Ammon's horn (tissue), 1 donor: ENCODE results near the gene ABCC4.
A peak's percentile ranks its signal among the peaks of the same experiment; 100 is the strongest.

Experiments used
- DNase-seq: peaks from one replicate; pipeline ENCODE4 v3.0.0-alpha.2; 2016; ENCODE audit warnings: low spot score

ABCC4 gene, protein sequence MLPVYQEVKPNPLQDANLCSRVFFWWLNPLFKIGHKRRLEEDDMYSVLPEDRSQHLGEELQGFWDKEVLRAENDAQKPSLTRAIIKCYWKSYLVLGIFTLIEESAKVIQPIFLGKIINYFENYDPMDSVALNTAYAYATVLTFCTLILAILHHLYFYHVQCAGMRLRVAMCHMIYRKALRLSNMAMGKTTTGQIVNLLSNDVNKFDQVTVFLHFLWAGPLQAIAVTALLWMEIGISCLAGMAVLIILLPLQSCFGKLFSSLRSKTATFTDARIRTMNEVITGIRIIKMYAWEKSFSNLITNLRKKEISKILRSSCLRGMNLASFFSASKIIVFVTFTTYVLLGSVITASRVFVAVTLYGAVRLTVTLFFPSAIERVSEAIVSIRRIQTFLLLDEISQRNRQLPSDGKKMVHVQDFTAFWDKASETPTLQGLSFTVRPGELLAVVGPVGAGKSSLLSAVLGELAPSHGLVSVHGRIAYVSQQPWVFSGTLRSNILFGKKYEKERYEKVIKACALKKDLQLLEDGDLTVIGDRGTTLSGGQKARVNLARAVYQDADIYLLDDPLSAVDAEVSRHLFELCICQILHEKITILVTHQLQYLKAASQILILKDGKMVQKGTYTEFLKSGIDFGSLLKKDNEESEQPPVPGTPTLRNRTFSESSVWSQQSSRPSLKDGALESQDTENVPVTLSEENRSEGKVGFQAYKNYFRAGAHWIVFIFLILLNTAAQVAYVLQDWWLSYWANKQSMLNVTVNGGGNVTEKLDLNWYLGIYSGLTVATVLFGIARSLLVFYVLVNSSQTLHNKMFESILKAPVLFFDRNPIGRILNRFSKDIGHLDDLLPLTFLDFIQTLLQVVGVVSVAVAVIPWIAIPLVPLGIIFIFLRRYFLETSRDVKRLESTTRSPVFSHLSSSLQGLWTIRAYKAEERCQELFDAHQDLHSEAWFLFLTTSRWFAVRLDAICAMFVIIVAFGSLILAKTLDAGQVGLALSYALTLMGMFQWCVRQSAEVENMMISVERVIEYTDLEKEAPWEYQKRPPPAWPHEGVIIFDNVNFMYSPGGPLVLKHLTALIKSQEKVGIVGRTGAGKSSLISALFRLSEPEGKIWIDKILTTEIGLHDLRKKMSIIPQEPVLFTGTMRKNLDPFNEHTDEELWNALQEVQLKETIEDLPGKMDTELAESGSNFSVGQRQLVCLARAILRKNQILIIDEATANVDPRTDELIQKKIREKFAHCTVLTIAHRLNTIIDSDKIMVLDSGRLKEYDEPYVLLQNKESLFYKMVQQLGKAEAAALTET (N-terminal part only)

DNA sequence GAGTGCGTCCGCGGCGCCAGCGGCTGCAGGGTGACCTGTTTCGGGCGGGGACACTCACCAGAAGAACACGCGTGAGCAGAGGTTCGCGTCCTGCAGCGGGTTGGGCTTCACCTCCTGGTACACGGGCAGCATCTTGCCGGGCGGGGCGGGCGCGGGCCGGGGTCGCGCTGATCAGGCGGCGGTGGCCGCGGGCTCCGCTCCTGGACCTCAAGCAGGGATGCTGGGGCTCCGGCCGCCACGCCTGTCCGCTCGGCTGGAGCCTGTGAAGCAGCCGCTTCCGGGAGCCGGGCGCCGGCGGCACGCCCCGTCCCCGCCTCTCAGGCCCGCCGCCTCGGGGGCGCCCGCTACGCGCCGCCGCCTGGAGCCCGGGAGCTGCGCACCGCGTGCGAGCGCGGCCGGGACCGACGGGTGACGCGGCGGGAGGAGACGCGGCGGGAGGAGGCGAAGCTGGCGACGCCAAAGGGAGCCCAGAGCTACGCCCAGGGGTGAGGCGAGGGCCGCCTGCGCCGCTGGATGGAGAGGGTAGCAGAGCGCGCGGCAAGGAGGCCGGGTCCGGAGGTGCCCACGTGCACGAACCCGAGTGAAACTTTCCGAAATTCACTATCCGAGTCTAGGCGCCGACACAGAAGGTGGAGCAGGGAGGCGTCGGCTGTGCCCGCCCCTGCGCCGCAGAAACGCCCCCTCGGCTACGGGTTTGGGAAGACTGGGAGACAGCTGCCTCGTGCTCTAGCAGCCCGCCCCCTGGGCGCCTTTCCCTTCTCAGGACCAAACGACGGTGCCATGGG lies at the start of gene ABCC4:
TSS of gene ABCC4 (minus strand) at position 269 of the 785 bp plus-strand sequence. CDS start at position 132, 137 bp downstream.
- DNase-seq, result peak; percentile 64

DNA sequence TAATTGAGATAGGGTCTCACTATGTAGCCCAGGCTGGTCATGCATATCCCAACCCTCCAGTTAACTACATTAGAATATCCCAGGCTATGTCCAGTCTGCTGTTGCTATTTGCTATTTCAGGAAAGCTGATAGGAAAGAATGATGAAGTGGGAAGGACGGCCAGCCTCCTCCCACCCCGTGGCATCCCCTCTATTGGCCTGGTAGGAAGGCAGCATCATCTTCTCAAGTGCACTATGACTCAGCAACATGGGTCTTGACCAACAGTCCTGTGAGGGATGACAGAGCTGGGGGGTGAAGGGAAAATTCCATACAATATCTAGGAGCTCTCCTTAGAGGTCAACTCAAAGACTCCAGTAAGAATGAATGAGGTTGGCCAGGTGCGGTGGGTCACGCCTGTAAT lies 48.0 kb upstream of the ABCC4 start:
- no peak for DNase-seq

DNA sequence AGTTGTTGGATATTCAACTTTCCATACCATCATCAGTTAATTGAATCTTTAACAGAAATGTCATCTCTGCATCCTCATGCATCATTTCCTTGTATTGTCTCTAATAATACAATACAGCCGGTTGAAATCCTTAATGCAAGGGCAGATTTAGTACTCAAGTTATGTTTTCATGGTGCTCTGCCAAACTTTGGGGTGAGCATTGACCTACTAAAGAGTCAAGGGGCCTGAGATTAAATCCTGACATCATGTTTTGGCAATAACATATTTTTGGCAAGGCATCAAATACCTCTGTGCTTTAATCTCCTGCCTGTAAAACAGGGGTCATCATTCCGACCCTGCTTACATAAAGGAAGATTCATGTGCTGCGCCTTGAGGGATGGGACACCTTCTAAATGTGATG lies 42.7 kb upstream of the ABCC4 start:
- no peak for DNase-seq

DNA sequence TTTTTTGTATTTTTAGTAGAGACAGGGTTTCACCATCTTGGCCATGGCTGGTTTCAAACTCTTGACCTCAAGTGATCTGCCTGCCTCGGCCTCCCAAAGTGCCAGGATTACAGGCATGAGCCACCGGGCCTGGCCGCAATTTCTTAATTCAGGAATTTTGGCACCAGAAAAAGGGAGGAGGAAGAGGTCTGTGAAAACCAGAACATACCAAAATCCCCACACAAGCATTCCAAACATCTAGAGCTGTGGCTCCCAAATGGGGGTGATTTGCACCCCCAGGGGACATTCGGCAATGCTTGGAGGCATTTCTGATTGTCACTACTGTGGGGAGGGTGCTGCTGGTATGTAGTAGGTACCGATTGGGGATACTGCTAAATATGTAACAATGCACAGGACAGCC lies 40.2 kb upstream of the ABCC4 start:
- no peak for DNase-seq

DNA sequence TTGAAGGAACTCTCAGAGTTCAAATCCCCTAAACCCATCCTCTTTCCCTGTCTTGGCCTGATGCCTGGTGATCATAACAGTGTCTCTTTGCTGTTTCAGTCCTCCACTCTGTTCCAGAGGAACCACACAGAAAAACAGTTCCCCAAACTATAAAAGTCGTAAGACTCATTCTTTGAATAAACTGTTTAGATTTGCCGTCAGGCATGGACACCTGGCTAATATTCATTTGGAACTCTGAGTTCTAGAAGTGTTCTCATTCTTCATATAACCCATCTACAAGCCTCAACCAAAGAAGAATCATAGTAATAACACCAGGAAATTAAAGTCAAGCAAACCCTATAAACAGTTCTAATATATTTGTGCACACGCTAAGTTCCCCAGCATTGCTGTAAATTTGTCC lies 37.7 kb upstream of the ABCC4 start:
- DNase-seq, result no peak

DNA sequence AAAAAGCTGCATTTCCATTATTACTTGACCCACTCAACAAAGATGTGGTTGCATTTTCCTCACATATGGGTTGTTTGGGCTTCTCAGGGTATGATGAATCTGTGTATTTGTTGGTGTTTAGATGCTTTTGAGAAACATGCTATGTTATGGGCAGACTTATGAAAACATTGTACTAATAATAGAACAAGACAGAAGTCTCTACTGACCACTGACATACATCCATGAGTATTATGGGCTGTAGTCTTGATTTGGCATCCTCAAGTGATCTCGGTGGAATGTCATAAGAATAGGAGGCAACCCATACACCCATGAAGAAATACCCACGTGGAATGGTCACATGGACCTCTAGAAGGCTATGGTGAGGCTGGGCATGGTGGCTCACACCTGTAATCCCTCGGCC lies 36.3 kb upstream of the ABCC4 start:
- no peak for DNase-seq

DNA sequence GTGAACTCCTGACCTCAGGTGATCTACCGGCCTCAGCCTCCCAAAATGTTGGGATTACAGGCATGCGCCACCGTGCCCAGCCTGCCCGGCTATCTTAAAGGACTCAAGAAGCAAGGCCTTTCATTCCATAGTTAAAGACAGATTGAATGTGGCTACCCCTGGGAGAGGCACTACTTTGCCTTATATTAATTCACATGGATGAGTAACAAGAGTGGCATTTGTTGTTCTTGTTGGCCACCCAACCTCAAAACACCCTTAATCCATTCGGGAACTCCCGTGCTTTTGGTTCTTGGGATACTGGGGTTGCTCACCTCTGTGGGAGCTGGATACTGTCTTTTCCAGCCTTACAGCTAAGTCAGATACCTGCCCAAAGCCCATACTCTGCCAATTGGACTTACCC lies 34.4 kb upstream of the ABCC4 start:
- DNase-seq, result no peak

DNA sequence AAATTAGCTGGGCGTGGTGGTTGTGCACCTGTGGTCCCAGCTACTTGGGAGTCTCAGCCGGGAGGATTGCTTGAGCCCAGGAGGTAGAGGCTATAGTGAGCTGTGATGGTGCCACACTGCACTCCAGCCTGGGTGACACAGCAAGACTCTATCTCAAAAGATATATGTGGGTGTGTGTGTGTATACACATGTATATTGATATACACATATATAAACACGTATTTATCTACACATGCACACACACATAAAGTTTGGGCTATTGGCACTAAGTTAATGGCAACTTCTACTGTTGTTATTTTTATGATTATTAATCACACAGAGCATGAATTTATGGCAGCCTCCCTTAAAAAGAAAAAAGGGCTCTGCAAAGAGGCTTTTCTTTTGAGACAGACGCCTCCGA lies 27.1 kb upstream of the ABCC4 start:
- DNase-seq, result no peak

DNA sequence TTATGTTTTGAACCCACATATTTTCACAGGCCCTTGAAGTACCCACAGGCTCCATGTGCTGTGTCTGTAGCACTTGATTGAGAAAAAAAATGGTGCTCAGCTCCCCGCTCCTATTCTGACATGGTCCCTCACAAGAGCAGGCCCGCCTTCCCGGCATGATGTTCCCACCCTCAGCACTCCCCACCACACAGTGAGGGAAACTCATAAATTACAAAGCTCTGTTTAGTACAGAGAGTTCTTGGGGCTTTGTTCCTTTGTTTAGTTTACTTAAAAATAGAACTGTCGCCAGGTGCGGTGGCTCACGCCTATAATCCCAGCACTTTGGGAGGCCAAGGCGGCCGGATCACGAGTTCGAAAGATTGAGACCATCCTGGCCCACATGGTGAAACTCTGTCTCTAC lies 25.9 kb upstream of the ABCC4 start:
- no peak for DNase-seq

DNA sequence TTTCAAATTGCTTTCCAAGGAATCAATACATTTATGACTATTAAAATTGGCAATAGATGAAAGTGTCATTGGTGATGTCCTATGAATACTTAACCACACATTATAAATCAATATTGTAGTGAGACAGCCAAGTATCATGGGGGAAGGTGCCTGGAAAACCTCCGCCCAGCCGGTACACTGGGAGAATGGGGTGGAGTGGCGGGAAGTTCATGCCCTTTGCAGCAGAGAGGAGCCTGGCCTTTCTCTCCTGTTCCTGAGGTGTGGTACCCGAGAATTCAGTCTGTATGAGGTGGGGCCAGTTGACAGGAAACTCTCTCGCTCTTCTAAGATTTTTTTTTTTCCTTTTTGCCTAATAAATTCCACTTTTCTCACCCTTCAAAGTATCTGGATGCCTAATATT lies 25.4 kb upstream of the ABCC4 start:
- no peak for DNase-seq

DNA sequence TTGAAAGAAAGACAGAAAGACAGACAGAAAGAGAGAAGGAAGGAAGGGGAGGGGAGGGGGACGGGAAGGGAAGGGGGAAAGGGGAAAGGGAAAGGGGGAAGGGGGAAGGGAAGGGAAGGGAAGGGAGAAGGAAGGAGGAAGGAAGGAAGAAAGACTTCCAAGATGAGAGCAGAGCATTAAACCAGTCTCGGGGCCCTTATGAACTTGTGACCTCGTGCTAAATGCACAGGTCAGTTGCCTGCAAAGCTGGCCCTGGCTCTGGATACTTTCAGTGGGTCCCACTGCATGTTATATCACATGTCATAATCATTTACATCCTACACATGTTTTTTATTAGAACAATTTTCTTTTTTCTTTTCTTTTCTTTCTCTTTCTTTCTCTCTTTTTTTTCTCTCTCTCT lies 24.2 kb upstream of the ABCC4 start:
- no peak for DNase-seq

DNA sequence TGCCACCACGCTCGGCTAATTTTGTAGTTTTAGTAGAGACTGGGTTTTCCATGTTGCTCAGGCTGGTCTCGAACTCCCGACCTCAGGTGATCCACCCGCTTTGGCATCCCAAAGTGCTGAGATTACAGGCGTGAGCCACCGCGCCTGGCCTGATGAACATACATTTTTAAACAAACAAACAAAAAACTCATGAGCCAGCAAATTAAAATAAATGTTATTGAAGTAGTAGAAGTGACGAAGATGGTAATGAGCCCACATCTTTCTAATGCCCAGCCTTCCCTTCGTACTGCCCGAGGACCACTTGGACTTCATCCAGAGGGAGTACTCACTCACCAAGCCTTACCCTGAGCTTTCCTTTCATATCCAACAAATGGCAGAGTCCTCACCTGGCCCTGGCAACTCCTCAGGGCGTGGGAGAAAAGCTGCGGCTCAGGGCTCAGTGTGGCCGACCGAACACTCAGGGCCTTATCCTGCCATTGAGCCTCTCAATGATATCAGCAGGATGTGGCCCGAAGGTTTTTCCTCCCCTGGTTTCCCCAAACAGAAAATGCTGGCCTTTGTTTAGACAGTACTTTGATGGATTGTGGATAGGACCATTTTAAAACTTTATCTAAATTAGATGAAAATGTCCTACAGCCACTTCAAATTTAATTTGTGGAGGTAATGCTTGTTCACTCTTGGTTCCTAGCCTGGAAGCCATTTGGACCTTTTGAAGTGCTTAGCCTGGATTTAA lies 22.8 kb upstream of the ABCC4 start:
- DNase-seq, result no peak

DNA sequence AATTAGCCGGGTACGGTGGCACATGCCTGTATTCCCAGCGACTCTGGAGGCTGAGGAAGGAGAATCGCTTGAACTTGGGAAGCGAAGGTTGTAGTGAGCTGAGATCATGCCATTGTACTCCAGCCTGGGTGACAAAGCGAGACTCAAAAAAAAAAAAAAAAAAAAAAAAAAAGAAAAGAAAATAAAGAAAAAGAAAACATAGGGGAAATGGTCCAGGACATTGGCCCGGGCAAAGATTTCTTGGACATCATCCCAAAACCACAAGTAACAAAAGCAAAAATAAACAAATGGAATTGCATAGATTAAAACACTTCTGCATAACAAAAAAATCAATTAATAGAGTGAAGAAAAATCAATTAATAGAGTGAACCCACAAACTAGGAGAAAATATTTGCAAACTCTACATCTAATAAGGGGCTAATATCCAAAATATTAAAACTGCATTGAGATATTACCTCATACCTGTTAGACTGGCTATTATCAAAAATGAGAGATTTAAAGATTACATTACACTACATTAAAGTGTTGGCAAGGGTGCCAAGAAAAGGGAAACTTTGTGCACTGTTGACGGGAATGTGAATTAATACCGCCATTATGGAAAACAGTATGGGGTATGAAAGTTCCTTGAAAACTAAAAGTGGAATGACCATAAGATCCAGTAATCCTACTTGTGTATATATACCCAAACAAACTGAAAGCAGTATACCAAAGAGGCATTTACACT lies 18.5 kb upstream of the ABCC4 start:
- no peak for DNase-seq

DNA sequence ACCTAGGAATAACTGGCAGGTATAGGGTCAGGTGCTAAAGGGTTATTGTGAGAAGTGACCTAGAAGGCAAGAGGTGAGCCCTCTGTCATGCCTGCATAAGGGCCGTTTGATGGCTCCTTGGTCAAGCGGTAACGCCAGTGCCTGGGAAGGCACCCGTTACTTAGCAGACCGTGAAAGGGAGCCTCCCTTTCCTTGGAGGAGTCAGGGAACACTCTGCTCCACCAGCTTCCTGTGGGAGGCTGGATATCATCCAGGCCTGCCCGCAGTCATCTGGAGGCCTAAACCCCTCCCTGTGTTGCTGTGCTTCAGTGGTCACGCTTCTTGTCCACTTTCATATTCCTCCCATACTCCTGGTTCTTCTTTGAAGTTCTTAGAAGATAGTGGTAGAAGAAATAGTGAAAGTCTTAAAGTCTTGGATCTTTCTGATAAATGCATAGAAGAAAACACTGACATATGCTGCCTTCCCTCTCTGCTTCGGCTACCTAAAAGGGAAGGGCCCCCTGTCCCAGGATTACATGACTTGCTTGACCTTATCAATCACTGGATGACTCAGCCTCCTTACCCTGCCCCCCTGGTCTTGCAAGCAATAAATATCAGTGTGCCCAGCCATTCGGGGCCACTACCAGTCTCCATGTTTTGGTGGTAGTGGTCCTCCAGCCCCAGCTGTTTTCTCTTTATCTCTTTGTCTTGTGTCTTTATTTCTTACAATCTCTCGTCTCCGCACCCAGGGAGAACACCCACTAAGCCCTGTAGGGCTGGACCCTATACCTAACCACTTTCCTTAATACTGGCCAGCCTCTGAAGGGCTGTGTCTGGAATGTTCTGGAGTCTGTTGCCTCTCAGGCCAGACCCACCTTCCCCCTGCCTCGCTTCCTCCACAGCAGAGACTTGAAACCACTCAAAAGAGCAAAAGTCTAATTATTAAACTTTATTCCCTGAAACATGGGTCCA lies 16.1 kb upstream of the ABCC4 start:
- DNase-seq, result no peak

DNA sequence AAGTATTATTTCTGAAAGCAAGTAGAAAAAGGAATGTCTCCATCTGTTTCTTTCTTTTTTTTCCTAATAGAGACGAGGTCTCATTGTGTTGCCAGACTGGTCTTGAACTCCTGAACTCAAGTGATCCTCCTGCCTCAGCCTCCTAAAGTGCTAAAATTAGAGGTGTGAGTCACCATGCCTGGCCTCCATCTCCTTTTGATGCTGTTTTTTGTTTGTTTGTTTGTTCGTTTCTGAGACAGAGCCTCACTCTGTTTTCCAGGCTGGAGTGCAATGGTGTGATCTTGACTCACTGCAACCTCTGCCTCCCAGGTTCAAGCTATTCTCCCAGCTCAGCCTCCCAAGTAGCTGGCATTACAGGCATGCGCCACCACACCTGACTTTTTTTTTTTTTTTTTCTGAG lies 14.5 kb upstream of the ABCC4 start:
- DNase-seq, result no peak

DNA sequence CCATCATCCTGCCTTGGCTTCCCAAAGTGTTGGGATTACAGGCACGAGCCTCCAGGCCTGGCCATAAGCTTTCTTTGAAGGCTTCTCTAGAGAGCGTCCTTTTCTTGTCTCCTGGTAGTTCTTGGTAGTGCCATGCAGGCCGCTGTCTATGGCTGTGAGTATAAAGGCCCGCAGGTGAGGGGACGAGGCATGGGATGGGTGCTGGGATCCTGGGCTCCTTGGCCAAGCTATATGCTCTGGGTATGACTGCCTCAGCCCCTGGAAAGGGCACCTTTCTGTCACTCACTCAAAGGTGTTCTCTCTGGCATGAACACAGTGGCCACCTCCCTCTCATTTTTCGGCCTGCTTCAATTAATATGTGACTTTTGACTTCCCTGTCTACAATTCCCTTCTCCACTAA lies 6.3 kb upstream of the ABCC4 start:
- DNase-seq, result no peak

DNA sequence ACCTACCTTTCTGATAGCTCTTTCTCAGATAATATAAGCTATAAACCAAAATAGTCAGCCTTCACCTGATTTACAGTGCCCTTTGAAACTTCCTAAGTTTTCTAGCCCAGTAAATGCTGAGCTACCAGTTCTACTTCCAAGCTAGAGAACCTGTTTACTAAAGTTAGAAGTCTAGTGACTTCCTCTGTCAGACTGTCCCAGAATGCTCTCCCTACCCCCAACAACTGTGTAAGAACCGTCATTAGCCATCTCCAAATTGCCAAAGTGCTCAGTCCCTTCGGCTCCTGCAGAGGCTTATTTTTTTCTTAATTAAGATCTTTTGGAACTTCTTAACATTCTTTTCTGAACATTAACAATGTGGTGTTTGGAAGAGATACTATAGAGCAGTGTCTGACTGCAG lies 3.2 kb upstream of the ABCC4 start:
- DNase-seq, result no peak

DNA sequence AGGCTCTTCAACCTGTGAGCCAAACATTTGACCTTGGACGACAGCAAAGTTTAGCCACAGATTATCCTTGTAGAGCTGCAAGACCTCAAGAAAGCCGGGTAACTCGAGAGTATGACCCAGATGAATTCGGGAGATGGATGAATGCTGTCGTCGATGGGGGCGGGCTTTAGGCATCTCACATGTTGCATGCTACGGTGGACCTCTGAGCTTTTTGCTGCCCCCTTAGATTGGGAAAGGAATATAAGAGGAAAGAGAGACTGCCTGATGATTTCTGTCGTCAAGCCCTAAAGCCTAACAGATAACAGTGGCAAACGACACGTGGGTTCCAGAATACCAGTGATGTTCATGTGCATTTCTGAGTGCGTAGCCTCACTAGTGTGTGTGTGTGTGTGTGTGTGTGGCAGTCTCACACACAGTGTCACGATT lies 730 bp upstream of the ABCC4 start:
- DNase-seq, result peak; percentile 8

DNA sequence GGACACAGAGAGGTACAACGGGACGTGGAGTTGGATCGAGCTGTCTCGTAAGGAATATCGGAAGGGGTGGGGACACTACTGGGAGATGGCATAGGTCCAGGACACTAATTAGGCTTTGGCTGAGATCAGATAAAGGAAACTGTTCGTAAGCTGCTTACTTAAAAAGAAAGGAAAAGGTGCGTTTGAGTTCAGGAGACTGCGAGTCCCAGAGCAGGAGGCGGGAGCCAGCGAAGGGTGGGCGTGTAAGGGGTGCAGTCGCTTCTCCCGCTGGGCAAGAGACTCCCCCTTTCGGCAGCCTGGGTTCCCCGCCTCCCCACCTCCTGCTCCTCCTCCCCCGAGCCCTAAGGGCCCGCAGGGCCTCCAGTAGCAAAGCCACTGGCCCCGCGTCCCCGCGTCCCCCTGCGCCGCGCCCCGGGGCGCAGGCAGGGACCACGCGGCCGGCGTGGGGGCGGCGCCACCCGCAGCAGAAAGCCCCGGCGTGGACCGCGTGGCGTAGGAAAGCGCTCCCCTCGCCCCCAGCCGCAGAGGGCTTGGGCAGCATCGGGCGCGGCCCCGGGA lies 547 bp downstream of the ABCC4 start:
- peak; percentile 62 for DNase-seq
